H7 (cell line): ENCODE measurements around the gene PALD1. TPM values are rescaled to one million over a fixed set of nuclear protein-coding genes. Genes with fewer than 3 reads are reported as not detected.

ENCODE experiments used
- DNase-seq: peaks from one replicate; pipeline ENCODE4 v3.0.0; 2012
- H3K27me3 ChIP-seq: 2 replicates; pipeline ENCODE4 v1.6.0; 2011; ENCODE audit warnings: mild to moderate bottlenecking, low read length; ENCODE audit not compliant: control insufficient read depth, insufficient read depth
- H3K36me3 ChIP-seq: replicated peaks from 2 replicates; pipeline ENCODE4 v1.5.1; 2011; ENCODE audit warnings: low read length; ENCODE audit not compliant: control insufficient read depth, insufficient read depth
- H3K4me3 ChIP-seq: 2 replicates; pipeline ENCODE4 v1.5.1; 2011; ENCODE audit warnings: low read depth, mild to moderate bottlenecking, control low read depth, low read length, moderate library complexity; ENCODE audit not compliant: insufficient read depth
- total RNA-seq: library from RNA; depleted of rRNA; stranded (reverse); fragments of >200 nt; shearing (Covaris generic); gene quantifications from 2 replicates; pipeline ENCODE4 v1.2.3, GENCODE V29; 2014

Gene PALD1
- total RNA-seq, 1 experiment from 2014 or later: 51.9 TPM

GRCh38 chr10:70564901-70565351, 86.4 kb downstream of the PALD1 start:
- DNase-seq: no peak
- no peak overlapping the region for H3K4me3 ChIP-seq
- H3K27me3 ChIP-seq: no peaks in the 10 kb centered on the region
- H3K36me3 ChIP-seq: peaks cover 2% of the 10 kb centered on the region

- DNase-seq: no peak
These were observed 87.3 kb downstream of the PALD1 start for GRCh38 chr10:70565556-70566514.

GRCh38 chr10:70566515-70567290, 88.1 kb downstream of the PALD1 start:
- peaks cover 2% of the 10 kb centered on the region for H3K36me3 ChIP-seq
- no peaks in the 10 kb centered on the region for H3K27me3 ChIP-seq
- no peak for DNase-seq
- H3K4me3 ChIP-seq: no peak overlapping the region

More at GRCh38 chr10:70565556-70566514, 87.3 kb downstream of the PALD1 start:
- Histone ChIP-seq H3K36me3 (peaks cover 2% of the 10 kb centered on the region), H3K27me3 (no peaks in the 10 kb centered on the region), H3K4me3 (no peak overlapping the region)

GRCh38 chr10:70567603-70568002, 89.0 kb downstream of the PALD1 start:
- no peak for DNase-seq
- Histone ChIP-seq H3K27me3 (no peaks in the 10 kb centered on the region), H3K36me3 (peaks cover 2% of the 10 kb centered on the region), H3K4me3 (no peak overlapping the region)

- Histone ChIP-seq H3K36me3 (peaks cover 2% of the 10 kb centered on the region), H3K27me3 (no peaks in the 10 kb centered on the region), H3K4me3 (no peak overlapping the region)
- no peak for DNase-seq
These were observed 89.5 kb downstream of the PALD1 start for GRCh38 chr10:70568113-70568512.

GRCh38 chr10:70568781-70569495, 90.4 kb downstream of the PALD1 start:
- no peak overlapping the region for H3K4me3 ChIP-seq
- no peaks in the 10 kb centered on the region for H3K27me3 ChIP-seq
- DNase-seq: no peak
- H3K36me3 ChIP-seq: peaks cover 2% of the 10 kb centered on the region

- H3K4me3 ChIP-seq: no peak overlapping the region
- no peak for DNase-seq
- H3K36me3 ChIP-seq: no peaks in the 10 kb centered on the region; the same call in 1 of the 2 replicates
These were observed 92.7 kb downstream of the PALD1 start for GRCh38 chr10:70571236-70571635.

GRCh38 chr10:70571636-70572439, 93.3 kb downstream of the PALD1 start:
- no peaks in the 10 kb centered on the region for H3K36me3 ChIP-seq
- DNase-seq: no peak
- no peaks in the 10 kb centered on the region for H3K27me3 ChIP-seq
- no peak overlapping the region for H3K4me3 ChIP-seq

More at GRCh38 chr10:70571236-70571635, 92.7 kb downstream of the PALD1 start:
- no peaks in the 10 kb centered on the region for H3K27me3 ChIP-seq

- no peak for DNase-seq
- Histone ChIP-seq H3K36me3 (no peaks in the 10 kb centered on the region), H3K4me3 (no peak overlapping the region), H3K27me3 (no peaks in the 10 kb centered on the region)
These were observed 95.3 kb downstream of the PALD1 start for GRCh38 chr10:70573599-70574506.

- H3K27me3 ChIP-seq: no peaks in the 10 kb centered on the region
- no peak overlapping the region for H3K4me3 ChIP-seq
- H3K36me3 ChIP-seq: no peaks in the 10 kb centered on the region
- DNase-seq: no peak
These were observed 96.9 kb downstream of the PALD1 start for GRCh38 chr10:70575486-70575873.

- Histone ChIP-seq H3K36me3 (no peaks in the 10 kb centered on the region), H3K27me3 (no peaks in the 10 kb centered on the region), H3K4me3 (no peak overlapping the region)
- no peak for DNase-seq
These were observed 97.6 kb downstream of the PALD1 start for GRCh38 chr10:70575874-70576802.

- no peak overlapping the region for H3K4me3 ChIP-seq
- no peak for DNase-seq
- no peaks in the 10 kb centered on the region for H3K27me3 ChIP-seq
- no peaks in the 10 kb centered on the region for H3K36me3 ChIP-seq
These were observed 98.4 kb downstream of the PALD1 start for GRCh38 chr10:70576803-70577517.
